Kidney (tissue), 14 donors: Measurements from ENCODE around the gene SOX6. TPM values are rescaled to one million over a fixed set of nuclear protein-coding genes. Genes with fewer than 3 reads are reported as not detected.
A peak's percentile ranks its signal among the peaks of the same experiment; 100 is the strongest.

Experiments used
- DNase-seq, 5 donors: peaks; one replicate each; pipeline ENCODE4 v3.0.0-alpha.2; 2013 to 2020
- FAIRE-seq: peaks from 2 replicates; lab custom pipeline; 2012; peaks lifted over from hg19 to GRCh38; lab: Jason Lieb, UNC
- H3K27ac ChIP-seq, 2 donors: one replicate each; pipeline ENCODE4 v1.7.0; 2013; ENCODE audit warnings: low read depth in 2 of 2, low read length in 2 of 2, inconsistent platforms in 1 of 2
- H3K27me3 ChIP-seq: one replicate; pipeline ENCODE4 v1.7.1; 2013; ENCODE audit warnings: low read length, inconsistent platforms; ENCODE audit not compliant: control insufficient read depth, insufficient read depth
- H3K36me3 ChIP-seq, 3 donors: one replicate each; pipeline versions ENCODE4 v1.7.0 to v1.7.1; 2013; ENCODE audit warnings: low read length in 3 of 3, control low read depth in 1 of 3, inconsistent platforms in 1 of 3; ENCODE audit not compliant: insufficient read depth in 3 of 3, control insufficient read depth in 2 of 3
- H3K4me1 ChIP-seq, 3 donors: one replicate each; pipeline versions ENCODE4 v1.7.0 to v1.7.1; 2013; ENCODE audit warnings: low read length in 3 of 3, inconsistent platforms in 1 of 3, low read depth in 1 of 3; ENCODE audit not compliant: control insufficient read depth in 2 of 3, insufficient read depth in 2 of 3
- H3K4me3 ChIP-seq, 3 donors: one replicate each; pipeline versions ENCODE4 v1.7.0 to v1.8.1; 2013; ENCODE audit warnings: low read length in 3 of 3, control low read depth in 1 of 3, inconsistent platforms in 1 of 3
- H3K9ac ChIP-seq, 3 donors: one replicate each; pipeline versions ENCODE4 v1.7.0 to v1.7.1; 2013; ENCODE audit warnings: low read length in 3 of 3, control low read depth in 1 of 3, inconsistent platforms in 1 of 3
- H3K9me3 ChIP-seq, 3 donors: one replicate each; pipeline versions ENCODE4 v1.7.0 to v1.7.1; 2013; ENCODE audit warnings: low read length in 3 of 3, control low read depth in 1 of 3, inconsistent platforms in 1 of 3; ENCODE audit not compliant: control insufficient read depth in 2 of 3, insufficient read depth in 1 of 3
- CTCF ChIP-seq: IDR thresholded peaks from 3 replicates; pipeline ENCODE4 v1.5.1; 2012; ENCODE audit warnings: mild to moderate bottlenecking, moderate library complexity, borderline replicate concordance; ENCODE audit not compliant: insufficient read depth; ENCODE audit errors: extremely low read depth
- intact Hi-C: fragments of 100-400 bp; cut with DNase I; formaldehyde crosslinking; loops from one replicate; pipeline ENCODE4 v1.11.1; 2022
- polyA plus RNA-seq: library from polyadenylated mRNA; stranded (reverse); fragments of 350-450 nt; fragmentation: Illumina TruSeq; extraction: RNeasy Lipid Tissue Mini Kit (QIAGEN cat#74804); gene quantifications from one replicate; pipeline ENCODE4 v1.2.3, GENCODE V29; 2014; ENCODE audit warnings: low read depth, low replicate concordance; ENCODE audit not compliant: insufficient read depth
- total RNA-seq: library from RNA; stranded (reverse); fragmentation: NEBNext Ultra II Directional; extraction: Animal tissue kit (Norgen Biotek cat#: 25700); gene quantifications from one replicate; pipeline ENCODE4 v1.2.1, GENCODE V29; 2021
- donor health status: control.
- donor health status: control.
- donor health status: control.
- donor health status: control.
- donor health status: control.
- donor health status: DM: yes; HTN: yes; CAD: no.
- donor health status: Normal renal cell carcinoma (clear cell type).

SOX6 gene
- total and polyA plus RNA-seq, 2 donors from 2014 or later, result 5.0 to 47.3 TPM

GRCh38 chr11:16299884-16300782 lies 56.2 kb downstream of the SOX6 start:
- intact Hi-C loops, result no loop called here
- H3K4me3 ChIP-seq, result no peak overlapping the region
- H3K9ac ChIP-seq, result no peak overlapping the region
- H3K36me3 ChIP-seq, result no peaks in the 10 kb centered on the region
- H3K27ac ChIP-seq, result no peak overlapping the region
- TF ChIP-seq CTCF, result no peak
- H3K9me3 ChIP-seq, result no peaks in the 10 kb centered on the region
- peaks cover 0 to 14% (median 0%) of the 10 kb centered on the region in 3 donors for H3K4me1 ChIP-seq
- DNase-seq (no peak), FAIRE-seq (no peak)
- no peaks in the 10 kb centered on the region for H3K27me3 ChIP-seq

- intact Hi-C loops, result no loop called here
- H3K36me3 ChIP-seq, result no peaks in the 10 kb centered on the region
- H3K9me3 ChIP-seq, result no peaks in the 10 kb centered on the region
- FAIRE-seq (no peak), DNase-seq (no peak)
- H3K27ac ChIP-seq, result no peak overlapping the region
- no peaks in the 10 kb centered on the region for H3K27me3 ChIP-seq
- peaks cover 0 to 14% (median 0%) of the 10 kb centered on the region in 3 donors for H3K4me1 ChIP-seq
- H3K9ac ChIP-seq, result no peak overlapping the region
- no peak overlapping the region for H3K4me3 ChIP-seq
- no peak for TF ChIP-seq CTCF
Observed at GRCh38 chr11:16299390-16299789, 57.0 kb downstream of the SOX6 start.

- Histone ChIP-seq H3K36me3 (no peaks in the 10 kb centered on the region), H3K4me3 (no peak overlapping the region), H3K4me1 (peaks cover 0 to 21% (median 0%) of the 10 kb centered on the region in 3 donors), H3K27ac (no peak overlapping the region), H3K27me3 (no peaks in the 10 kb centered on the region), H3K9ac (no peak overlapping the region), H3K9me3 (no peaks in the 10 kb centered on the region)
- intact Hi-C loops, result no loop called here
- DNase-seq, result peak in 1 of 5 donors; percentile 11
- TF ChIP-seq CTCF, result no peak
- no peak for FAIRE-seq
Observed at GRCh38 chr11:16297332-16297731, 59.0 kb downstream of the SOX6 start.
